HG03103 (cell line): Measurements from ENCODE around the gene OGDH.

Source experiments
- ATAC-seq: cut with Tn5 transposase; IDR thresholded peaks from one replicate; pipeline ENCODE4 v1.9.1; 2021; ENCODE audit warnings: low read depth; ENCODE audit not compliant: unreplicated experiment

Gene OGDH

GRCh38 chr7:44617225-44617890, 10.9 kb downstream of the OGDH start:
- ATAC-seq: no peak

DNA sequence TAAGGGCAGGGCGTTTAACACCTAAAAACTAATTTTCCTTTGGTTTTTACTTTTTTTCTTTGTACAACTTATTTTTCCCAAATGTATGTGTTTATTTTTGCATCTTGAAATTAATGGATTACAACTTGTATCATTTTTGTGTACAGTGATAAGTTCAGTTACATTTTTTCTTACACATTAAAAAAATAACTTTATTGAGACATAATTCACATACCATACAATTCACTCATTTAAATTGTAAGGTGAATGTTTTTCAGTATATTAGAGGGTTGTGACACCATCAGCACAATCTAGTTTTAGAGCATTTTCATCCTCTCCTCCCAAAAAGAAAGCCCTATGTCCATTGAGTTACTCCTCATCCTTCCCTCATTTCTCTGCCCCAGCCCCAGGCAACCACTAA, 11.6 kb downstream of the OGDH start:
- no peak for ATAC-seq

DNA sequence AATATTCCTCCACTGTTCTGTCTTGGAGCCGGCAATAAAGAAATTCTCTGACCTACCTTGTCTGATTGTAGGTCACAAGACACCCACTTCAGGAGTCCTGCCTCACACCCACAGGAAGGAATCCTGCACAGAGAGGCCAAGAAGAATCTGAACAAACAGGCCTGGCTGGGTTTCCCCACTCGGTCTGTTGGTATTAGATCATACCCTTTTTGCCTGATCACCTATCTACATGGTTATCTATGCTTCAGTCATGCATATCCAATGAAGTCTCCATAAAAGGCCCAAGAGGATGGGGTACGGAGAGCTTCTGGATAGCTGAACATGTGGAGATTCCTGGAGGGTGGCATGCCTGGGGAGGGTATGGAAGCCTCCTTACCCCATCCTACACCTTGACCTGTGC, 12.3 kb downstream of the OGDH start:
- no peak for ATAC-seq

- ATAC-seq: no peak
Observed at GRCh38 chr7:44621034-44621749, 14.8 kb downstream of the OGDH start.

DNA sequence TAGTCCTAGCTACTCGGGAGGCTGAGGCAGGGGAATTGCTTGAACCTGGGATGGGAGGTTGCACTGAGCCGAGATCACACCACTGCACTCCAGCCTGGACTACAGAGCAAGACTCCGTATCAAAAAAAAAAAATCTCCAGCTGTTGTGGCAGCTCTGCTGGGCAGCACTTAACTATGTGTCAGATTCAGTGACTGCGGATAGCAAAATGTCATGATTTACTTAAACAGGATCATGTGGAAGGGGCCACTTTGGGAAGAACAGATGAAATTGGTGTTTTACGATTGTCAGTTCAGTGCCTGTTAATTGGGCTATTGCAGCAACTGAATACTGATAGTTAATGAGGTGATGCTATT, 15.3 kb downstream of the OGDH start:
- ATAC-seq: no peak

DNA sequence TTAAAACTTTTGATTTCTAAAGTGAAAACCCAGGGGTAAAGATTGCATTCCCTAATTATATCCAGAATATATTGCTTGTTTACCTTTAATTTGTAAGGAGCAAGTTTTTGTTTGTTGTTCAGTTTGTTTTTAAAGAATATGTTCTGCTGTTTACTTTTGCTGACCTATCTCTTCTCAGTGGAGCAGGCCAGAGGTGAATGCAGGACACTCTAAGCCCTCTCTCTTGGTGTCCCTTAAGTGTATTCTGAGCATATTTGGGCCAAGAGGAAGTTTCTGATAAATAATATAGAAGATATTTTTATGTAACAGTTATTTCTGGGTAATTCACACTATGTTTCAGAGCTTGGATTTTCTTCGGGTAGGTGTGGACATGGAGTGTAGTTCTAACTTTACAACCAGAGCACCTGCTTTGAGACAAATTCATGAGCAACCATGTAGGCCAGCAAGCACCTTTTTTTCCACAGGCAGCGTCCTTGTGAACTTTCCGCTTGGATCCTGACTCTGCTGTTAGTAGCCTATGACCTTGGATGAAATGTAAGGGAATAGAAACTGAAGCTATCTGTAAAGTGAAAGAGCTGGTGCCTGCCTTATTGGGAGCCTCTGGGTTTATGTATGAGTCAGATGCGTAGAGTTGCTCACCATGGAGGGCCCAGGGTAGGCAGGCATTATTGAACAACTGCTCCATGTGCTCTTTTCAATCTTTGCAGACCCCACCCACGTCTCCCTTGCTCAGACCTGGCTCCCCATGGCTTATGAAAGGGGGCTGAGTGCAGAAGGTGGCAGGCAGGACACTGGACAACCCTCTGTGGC, 16.1 kb downstream of the OGDH start:
- no peak for ATAC-seq

- ATAC-seq: no peak
Observed at GRCh38 chr7:44624318-44624717, 17.9 kb downstream of the OGDH start.

GRCh38 chr7:44625526-44626471, 19.4 kb downstream of the OGDH start:
- no peak for ATAC-seq

DNA sequence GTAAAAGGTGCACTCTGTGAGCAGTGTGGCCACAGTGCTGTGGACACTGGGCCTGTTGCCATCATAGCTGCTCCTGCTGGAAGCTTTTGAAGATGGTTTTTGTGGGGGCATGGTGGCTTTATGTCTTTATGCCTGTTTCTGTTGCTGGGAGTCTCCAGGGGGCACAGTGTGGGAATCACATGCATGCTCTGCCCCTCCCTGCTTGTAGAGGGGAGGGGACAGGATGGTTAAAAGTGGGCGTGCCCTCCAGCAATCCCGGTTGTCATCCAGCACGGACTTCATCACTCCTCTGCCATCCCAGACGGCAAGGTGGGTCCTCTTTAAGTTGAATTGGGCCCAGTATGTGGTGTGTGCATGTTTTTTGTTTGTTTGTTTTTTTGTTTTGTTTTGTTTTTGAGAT, 20.2 kb downstream of the OGDH start:
- no peak for ATAC-seq

- no peak for ATAC-seq
Observed at GRCh38 chr7:44629829-44630522, 23.5 kb downstream of the OGDH start.

- ATAC-seq: no peak
Observed at GRCh38 chr7:44630792-44631457, 24.5 kb downstream of the OGDH start.

DNA sequence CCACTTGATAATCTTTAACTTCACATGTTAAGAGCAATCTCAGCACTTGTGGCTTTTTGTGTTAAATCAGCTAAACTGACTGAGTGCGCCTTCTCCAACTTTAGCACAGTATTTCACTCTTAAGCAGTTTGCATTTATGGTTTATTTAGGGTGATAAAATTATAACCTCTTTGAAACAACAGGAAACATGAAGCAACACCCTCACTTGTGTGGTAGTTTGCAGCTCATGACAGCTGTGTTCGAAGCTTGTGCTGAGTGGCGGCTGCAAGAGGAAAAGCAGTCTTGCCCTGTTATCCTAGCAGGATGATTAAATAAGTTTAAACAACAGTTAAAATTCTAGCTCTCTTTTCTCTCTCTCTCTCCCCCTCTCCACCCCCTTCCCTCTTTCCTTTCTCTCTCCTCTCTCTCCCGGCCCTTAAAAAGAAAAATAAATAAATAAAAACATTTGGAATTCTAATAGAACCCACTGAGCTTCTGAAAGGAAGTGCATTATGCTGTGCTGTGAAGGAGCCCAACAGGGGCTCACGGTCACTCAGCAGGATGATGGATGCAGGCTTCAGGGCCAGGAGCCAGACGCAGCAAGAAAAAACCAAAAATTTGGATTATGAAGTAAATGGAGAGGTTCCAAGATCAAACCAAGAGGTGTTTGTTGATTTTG, 25.2 kb downstream of the OGDH start:
- ATAC-seq: no peak

DNA sequence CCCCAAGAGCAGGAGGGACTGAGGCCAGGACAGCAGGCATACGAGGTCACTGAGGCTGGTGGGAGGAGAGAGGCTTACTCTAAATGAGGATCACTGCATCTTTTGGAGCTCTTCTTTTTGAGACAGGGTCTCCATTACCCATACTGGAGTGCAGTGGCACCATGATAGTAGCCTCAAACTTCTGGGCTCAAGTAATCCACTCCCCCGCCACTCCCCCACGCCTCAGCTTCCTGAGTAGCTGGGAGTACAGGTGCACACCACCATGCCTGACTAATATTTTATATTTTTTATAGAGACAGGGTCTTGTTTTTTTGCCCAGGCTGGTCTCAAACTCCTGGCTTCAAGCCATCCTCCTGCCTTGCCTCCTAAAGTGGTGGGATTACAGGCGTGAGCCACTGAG, 25.8 kb downstream of the OGDH start:
- no peak for ATAC-seq

- ATAC-seq: peak; percentile 53
Observed at GRCh38 chr7:44633254-44634186, 27.1 kb downstream of the OGDH start.

DNA sequence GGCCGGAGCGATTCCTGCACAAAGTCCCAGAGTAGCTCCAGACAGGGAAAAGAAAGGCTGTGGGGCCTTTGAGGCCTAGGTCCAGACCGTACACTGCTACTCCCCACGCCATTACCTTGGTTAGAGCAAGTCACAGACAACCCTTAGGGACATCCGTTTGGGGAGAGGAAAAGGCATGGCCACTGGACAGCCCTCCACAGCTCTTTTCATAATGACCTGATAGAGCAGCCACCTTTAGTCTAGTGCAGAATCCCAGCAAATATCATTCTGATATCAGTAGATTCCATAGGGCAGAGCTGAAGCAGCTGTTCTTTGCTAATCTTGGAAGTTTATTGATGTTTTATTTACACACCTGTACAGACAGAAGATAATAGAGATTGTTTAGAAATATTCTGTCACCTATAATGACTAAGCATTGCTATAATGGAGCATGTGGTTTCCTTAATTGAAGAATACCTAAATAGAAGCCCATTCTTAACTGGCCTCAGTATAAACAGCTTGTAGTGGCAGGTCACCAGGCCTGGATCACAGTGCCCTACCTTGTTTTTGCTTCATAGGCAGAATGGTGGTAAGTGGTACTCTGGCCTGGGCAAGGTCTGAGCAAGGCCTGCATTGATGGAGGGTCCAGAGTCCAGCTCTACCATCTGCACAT, 27.9 kb downstream of the OGDH start:
- ATAC-seq: no peak

- no peak for ATAC-seq
Observed at GRCh38 chr7:44634839-44635591, 28.6 kb downstream of the OGDH start.
